H1 (cell line): ENCODE results near the gene TAX1BP1. TPM values are rescaled to one million over a fixed set of nuclear protein-coding genes. Genes with fewer than 3 reads are reported as not detected.

Experiments
- CHD7 ChIP-seq: fragments of 300-600 bp; sonication (generic); IDR thresholded peaks from 2 replicates; pipeline ENCODE4 v1.7.1; 2012; ENCODE audit warnings: low read length, moderate library complexity, mild to moderate bottlenecking, inconsistent platforms; ENCODE audit not compliant: insufficient replicate concordance
- GABPA ChIP-seq: IDR thresholded peaks from 2 replicates; pipeline ENCODE4 v1.6.1; 2011; ENCODE audit warnings: mild to moderate bottlenecking, low read length, moderate library complexity, borderline replicate concordance; ENCODE audit not compliant: insufficient read depth
- JUN ChIP-seq: IDR thresholded peaks from 2 replicates; pipeline ENCODE4 v1.6.1; 2011; ENCODE audit warnings: low read depth, mild to moderate bottlenecking, improper control_type of control experiment, low read length
- polyA plus RNA-seq, 7 experiments: library from polyadenylated mRNA; depleted of rRNA in 3 of 7; stranded (reverse) in 5 of 7; unstranded in 2 of 7; fragments of >200 nt in 5 of 7; fragments of 200-250 nt in 2 of 7; gene quantifications; 1 replicate in 5 of 7; 2 replicates in 1 of 7; 4 replicates in 1 of 7; pipeline versions ENCODE4 v1.2.1 to v1.2.3, GENCODE V29; 2011 to 2013; ENCODE audit warnings: missing spikeins in 2 of 7, mixed read lengths in 2 of 7
- total RNA-seq: library from RNA; stranded (reverse); fragmentation: NEBNext Ultra II Directional; extraction: Animal tissue kit (Norgen Biotek cat#: 25700); gene quantifications from 2 replicates; pipeline ENCODE4 v1.2.1, GENCODE V29; 2021
- TF ChIP-seq, protein P1 (sequence below), 3 experiments: IDR thresholded peaks; 1 replicate in 2 of 3; 2 replicates in 1 of 3; pipeline versions ENCODE4 v1.5.1 to v1.6.1; 2011; ENCODE audit warnings: low read length in 3 of 3, mild to moderate bottlenecking in 3 of 3, inconsistent platforms in 2 of 3, low read depth in 1 of 3, moderate library complexity in 1 of 3; ENCODE audit not compliant: insufficient read depth in 1 of 3; ENCODE audit errors: control extremely low read depth in 1 of 3

The TAX1BP1 gene
- total and polyA plus RNA-seq, 2 of the 8 experiments (the other 6 are each of a cell fraction or from before 2014, with no cell fraction given) = 56.0 to 62.7 TPM

DNA sequence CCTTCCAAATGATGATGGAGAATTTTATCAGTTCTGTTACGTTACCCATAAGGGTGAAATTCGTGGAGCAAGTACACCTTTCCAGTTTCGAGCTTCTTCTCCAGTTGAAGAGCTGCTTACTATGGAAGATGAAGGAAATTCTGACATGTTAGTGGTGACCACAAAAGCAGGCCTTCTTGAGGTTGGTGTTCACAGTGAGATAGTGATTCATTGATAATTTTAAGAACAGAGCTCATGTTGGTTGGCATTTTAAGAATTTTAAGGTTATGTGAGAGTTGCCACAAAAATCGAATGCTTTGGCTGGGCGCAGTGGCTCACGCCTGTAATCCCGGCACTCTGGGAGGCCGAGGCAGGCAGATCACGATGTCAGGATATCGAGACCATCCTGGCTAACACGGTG lies 25.9 kb downstream of the TAX1BP1 start (continued):
- TF ChIP-seq CHD7 (no peak), GABPA (no peak), JUN (no peak)
- TF ChIP-seq, protein P1, sequence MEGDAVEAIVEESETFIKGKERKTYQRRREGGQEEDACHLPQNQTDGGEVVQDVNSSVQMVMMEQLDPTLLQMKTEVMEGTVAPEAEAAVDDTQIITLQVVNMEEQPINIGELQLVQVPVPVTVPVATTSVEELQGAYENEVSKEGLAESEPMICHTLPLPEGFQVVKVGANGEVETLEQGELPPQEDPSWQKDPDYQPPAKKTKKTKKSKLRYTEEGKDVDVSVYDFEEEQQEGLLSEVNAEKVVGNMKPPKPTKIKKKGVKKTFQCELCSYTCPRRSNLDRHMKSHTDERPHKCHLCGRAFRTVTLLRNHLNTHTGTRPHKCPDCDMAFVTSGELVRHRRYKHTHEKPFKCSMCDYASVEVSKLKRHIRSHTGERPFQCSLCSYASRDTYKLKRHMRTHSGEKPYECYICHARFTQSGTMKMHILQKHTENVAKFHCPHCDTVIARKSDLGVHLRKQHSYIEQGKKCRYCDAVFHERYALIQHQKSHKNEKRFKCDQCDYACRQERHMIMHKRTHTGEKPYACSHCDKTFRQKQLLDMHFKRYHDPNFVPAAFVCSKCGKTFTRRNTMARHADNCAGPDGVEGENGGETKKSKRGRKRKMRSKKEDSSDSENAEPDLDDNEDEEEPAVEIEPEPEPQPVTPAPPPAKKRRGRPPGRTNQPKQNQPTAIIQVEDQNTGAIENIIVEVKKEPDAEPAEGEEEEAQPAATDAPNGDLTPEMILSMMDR (IDR thresholded peaks at IDR 0.05; ENCODE audit: control extremely low read depth in 1 of 3, insufficient read depth in 1 of 3, low read depth in 1 of 3, low read length in 3 of 3) = no peak
